ENCODE data around the gene VPS52. TPM values are rescaled to one million over a fixed set of nuclear protein-coding genes. Genes with fewer than 3 reads are reported as not detected.
A peak's percentile ranks its signal among the peaks of the same experiment; 100 is the strongest.
"Not testable (repeated sequence)": the region's sequence is repeated elsewhere in the genome, so short reads cannot be mapped to it uniquely, and the experiment has no call there.

The VPS52 gene
- total and polyA plus RNA-seq, 2 donors (not counting 1 experiment from before 2014, with no cell fraction given), result 100 to 144 TPM

DNA sequence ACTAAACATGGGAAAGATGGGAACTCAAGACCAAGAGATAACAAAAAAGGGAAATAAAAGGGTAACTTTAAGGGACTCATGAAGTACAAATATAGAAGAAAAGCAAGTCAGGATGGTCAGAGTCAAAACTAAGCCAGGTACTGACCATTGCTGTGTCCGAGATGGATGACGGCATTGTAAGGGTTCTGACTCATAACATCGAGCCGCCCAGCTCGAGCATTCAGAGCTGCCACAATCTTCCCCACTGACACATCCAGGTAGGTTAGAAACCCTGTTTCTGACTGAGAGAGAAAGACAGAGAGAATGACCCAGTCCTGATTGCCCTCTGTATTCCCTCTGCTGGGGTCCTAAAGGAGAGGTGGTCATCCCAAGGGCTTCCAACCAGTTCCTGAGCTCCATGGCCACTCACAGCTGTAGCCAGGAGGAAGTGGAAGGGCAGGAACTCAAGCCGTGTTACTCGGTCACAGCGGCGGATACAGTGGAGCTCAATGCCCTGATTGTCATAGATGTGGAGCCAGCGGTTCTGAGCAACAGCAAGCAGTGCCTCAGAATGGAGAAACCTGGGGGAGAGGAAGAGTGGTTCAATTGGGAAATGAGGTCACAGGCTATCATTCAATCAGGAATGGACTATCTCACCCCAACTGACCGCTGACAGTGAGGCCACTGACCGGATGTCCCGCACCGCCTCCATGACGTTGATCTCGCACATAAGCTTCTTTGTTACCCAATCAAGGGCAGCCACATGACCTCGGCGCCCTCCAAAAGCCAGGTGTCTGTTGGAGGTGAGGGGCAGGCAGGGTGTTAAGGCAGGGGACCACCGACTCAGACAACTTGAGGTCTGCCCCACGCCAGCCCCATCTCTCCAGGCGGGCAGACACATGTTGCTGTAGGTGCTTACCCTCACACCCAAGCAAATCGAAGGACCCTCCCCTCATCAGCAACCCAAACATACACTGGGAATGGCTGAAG is 15.6 kb upstream of the VPS52 start:
- intact Hi-C loops (cut with micrococcal nuclease), result no loop called here
- Histone ChIP-seq H2AFZ (ENCODE audit: insufficient read depth, low read depth, low read length, poor library complexity, severe bottlenecking) (no peak overlapping the region), H3K27me3 (replicated peaks in 1 of 4; ENCODE audit: control extremely low read depth in 1 of 4, control insufficient read depth in 3 of 4, insufficient read depth in 4 of 4, low read length in 3 of 4) (no peaks in the 10 kb centered on the region), H3K9me3 (ENCODE audit: control extremely low read depth in 1 of 3, control insufficient read depth in 2 of 3, insufficient read depth in 1 of 3, low read length in 2 of 3) (no peaks in the 10 kb centered on the region), H3K4me1 (ENCODE audit: control insufficient read depth in 2 of 2, insufficient read depth in 2 of 2, low read length in 2 of 2) (peaks cover 19 to 25% of the 10 kb centered on the region in 2 donors), H3K4me3 (ENCODE audit: control extremely low read depth in 1 of 5, extremely low read depth in 1 of 5, insufficient read depth in 1 of 5, low read depth in 2 of 5, low read length in 4 of 5) (no peak overlapping the region), H3K4me2 (replicated peaks; ENCODE audit: low read depth, low read length, poor library complexity, severe bottlenecking) (no peak overlapping the region), H3K36me3 (replicated peaks in 1 of 2; ENCODE audit: control extremely low read depth in 1 of 2, control insufficient read depth in 1 of 2, extremely low read depth in 1 of 2, insufficient read depth in 2 of 2, low read length in 1 of 2) (peaks cover 0 to 49% of the 10 kb centered on the region in 2 experiments), H3K9ac (ENCODE audit: low read length) (no peak overlapping the region), H3K79me2 (ENCODE audit: control insufficient read depth, insufficient read depth, low read length) (peaks cover 50% of the 10 kb centered on the region), H4K20me1 (ENCODE audit: control insufficient read depth, insufficient read depth, low read length, poor library complexity, severe bottlenecking) (peaks cover 5% of the 10 kb centered on the region), H3K27ac (ENCODE audit: low read length in 2 of 2) (no peak overlapping the region)
- CTCF ChIA-PET, result interaction anchor here (0.8 to 2.6 kb wide), 6 partner anchors 10 to 139 kb away, joined by 3 to 10 read pairs (median 6); partner anchors contain the start of gene B3GALT4
- Mint-ChIP-seq H3K9me3 (ENCODE audit: insufficient read depth) (no peaks in the 10 kb centered on the region), H3K4me3 (peak overlapping the region; percentile 93), H3K27ac (peak overlapping the region; percentile 32), H3K27me3 (no peaks in the 10 kb centered on the region), H3K4me1 (peaks cover 38% of the 10 kb centered on the region)
- TF ChIP-seq, protein P1, sequence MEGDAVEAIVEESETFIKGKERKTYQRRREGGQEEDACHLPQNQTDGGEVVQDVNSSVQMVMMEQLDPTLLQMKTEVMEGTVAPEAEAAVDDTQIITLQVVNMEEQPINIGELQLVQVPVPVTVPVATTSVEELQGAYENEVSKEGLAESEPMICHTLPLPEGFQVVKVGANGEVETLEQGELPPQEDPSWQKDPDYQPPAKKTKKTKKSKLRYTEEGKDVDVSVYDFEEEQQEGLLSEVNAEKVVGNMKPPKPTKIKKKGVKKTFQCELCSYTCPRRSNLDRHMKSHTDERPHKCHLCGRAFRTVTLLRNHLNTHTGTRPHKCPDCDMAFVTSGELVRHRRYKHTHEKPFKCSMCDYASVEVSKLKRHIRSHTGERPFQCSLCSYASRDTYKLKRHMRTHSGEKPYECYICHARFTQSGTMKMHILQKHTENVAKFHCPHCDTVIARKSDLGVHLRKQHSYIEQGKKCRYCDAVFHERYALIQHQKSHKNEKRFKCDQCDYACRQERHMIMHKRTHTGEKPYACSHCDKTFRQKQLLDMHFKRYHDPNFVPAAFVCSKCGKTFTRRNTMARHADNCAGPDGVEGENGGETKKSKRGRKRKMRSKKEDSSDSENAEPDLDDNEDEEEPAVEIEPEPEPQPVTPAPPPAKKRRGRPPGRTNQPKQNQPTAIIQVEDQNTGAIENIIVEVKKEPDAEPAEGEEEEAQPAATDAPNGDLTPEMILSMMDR (IDR thresholded peaks at IDR 0.05), result no peak
- TF ChIP-seq EZH2 (IDR thresholded peaks at IDR 0.05; ENCODE audit: borderline replicate concordance, insufficient read depth, low read depth, low read length, poor library complexity, severe bottlenecking), result no peak
- WGBS (ENCODE audit: insufficient coverage), result 98% methylated on average over 12 of the region's 22 CpGs
- ATAC-seq (ENCODE audit: low read depth), result no peak
- POLR2A ChIA-PET, result interaction anchor here (0.6 to 3.4 kb wide), 2 partner anchors 11 to 14 kb away, joined by 5 to 39 read pairs; partner anchors contain the start of gene B3GALT4
- DNase-seq, result no peak

DNA sequence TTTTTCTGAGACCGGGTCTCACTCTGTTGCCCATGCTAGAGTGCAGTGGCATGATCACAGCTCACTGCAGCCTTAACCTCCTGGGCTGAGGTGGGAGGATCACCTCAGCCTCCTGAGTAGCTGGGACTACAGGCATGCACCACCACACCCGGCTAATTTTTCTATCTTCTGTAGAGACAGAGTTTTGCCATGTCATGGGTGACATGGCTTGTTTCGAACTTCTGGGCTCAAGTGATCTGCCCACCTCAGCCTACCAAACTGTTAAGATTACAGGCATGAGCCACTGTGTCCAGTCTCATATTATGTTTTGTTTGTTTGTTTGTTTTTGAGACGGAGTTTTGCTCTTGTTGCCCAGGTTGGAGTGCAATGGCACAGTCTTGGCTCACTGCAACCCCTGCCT is 13.5 kb upstream of the VPS52 start:
- POLR2A ChIA-PET; H3K9me3 Mint-ChIP-seq (ENCODE audit: insufficient read depth): not testable (repeated sequence)

More for the DNA sequence above, 13.5 kb upstream of the VPS52 start:
- H3K4me3 ChIP-seq (ENCODE audit: control extremely low read depth in 1 of 5, extremely low read depth in 1 of 5, insufficient read depth in 1 of 5, low read depth in 2 of 5, low read length in 4 of 5); DNase-seq; H3K4me2 ChIP-seq (replicated peaks; ENCODE audit: low read depth, low read length, poor library complexity, severe bottlenecking); H3K27me3 Mint-ChIP-seq; H3K27ac Mint-ChIP-seq; CTCF ChIA-PET; H3K4me3 Mint-ChIP-seq; H3K9ac ChIP-seq (ENCODE audit: low read length); H2AFZ ChIP-seq (ENCODE audit: insufficient read depth, low read depth, low read length, poor library complexity, severe bottlenecking); H3K27ac ChIP-seq (ENCODE audit: low read length in 2 of 2); intact Hi-C loops (cut with micrococcal nuclease); H3K27me3 ChIP-seq (replicated peaks in 1 of 4; ENCODE audit: control extremely low read depth in 1 of 4, control insufficient read depth in 3 of 4, insufficient read depth in 4 of 4, low read length in 3 of 4); ATAC-seq (ENCODE audit: low read depth); H3K9me3 ChIP-seq (ENCODE audit: control extremely low read depth in 1 of 3, control insufficient read depth in 2 of 3, insufficient read depth in 1 of 3, low read length in 2 of 3): not testable (repeated sequence)
- peaks cover 0 to 46% of the 10 kb centered on the region in 2 experiments for H3K36me3 ChIP-seq (replicated peaks in 1 of 2; ENCODE audit: control extremely low read depth in 1 of 2, control insufficient read depth in 1 of 2, extremely low read depth in 1 of 2, insufficient read depth in 2 of 2, low read length in 1 of 2)
- H3K4me1 ChIP-seq (ENCODE audit: control insufficient read depth in 2 of 2, insufficient read depth in 2 of 2, low read length in 2 of 2), result peaks cover 14 to 18% of the 10 kb centered on the region in 2 donors
- peaks cover 21% of the 10 kb centered on the region for H4K20me1 ChIP-seq (ENCODE audit: control insufficient read depth, insufficient read depth, low read length, poor library complexity, severe bottlenecking)
- H3K4me1 Mint-ChIP-seq, result peaks cover 35% of the 10 kb centered on the region
- WGBS (ENCODE audit: insufficient coverage), result no CpG with 5 or more reads among the region's 4 CpGs
- peaks cover 47% of the 10 kb centered on the region for H3K79me2 ChIP-seq (ENCODE audit: control insufficient read depth, insufficient read depth, low read length)

Data from B cell (primary cell).